Fibroblast of mammary gland (primary cell): ENCODE data around the gene CEBPG.

ENCODE experiments used
- DNase-seq: peaks from one replicate; pipeline ENCODE4 v3.0.0-alpha.2; 2010; ENCODE audit warnings: low read depth
- H3K4me3 ChIP-seq: 2 replicates; pipeline ENCODE4 v1.5.1; 2011; ENCODE audit warnings: low read depth, mild to moderate bottlenecking, low read length, moderate library complexity; ENCODE audit not compliant: control insufficient read depth
- TF ChIP-seq, protein P1 (sequence below): conservative IDR thresholded peaks from 2 replicates; pipeline ENCODE4 v1.5.1; 2011; ENCODE audit warnings: low read depth, low read length, inconsistent platforms; ENCODE audit not compliant: control insufficient read depth, insufficient read depth

CEBPG gene

DNA sequence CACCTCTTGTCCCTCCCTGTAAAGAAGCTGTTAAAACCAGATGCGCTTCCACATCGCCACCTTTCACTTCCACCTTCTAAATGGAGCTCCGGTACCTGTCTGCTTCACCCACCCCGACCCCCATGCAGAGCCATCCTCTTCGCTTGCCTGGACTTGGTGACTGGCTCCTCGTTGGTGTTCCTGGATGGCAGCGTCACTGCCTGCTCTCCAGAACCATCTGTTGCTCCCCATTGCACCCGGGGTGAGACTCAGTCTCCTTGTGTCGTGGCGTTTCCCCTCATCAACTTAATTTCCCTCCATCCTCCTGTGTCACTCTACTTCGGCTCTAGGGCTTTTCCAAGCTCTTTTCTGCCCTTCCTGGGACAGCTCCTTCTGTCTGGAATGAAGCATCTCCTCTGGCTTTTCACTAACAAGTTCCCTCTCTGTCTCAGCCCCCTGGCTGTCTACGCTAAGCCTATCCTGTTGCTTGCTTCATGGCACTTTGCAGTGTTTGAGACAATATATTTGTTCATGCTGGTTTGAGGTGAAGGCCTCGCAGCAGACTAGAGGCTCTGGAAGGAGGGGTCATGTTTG lies 10.3 kb downstream of the CEBPG start:
- DNase-seq = no peak

DNA sequence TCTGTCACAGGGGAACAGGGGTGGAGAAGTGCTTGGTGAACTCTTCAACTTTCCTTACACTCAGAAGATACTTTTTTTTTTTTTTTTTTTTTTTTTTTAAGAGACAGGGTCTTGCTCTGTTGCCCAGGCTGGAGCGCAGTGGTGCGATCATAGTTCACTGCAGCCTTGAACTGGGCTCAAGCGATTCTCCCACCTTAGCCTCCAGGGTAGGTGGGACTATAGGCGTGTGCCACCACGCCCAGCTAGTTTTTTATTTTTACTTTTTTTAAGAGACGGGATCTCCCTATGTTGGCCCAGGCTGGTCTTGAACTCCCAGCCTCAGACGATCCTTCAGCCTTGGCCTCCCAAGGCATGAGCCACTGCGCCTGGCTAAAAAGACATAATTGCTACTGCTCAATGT lies 11.5 kb downstream of the CEBPG start:
- DNase-seq = no peak
- H3K4me3 ChIP-seq = no peak overlapping the region
- TF ChIP-seq, protein P1, sequence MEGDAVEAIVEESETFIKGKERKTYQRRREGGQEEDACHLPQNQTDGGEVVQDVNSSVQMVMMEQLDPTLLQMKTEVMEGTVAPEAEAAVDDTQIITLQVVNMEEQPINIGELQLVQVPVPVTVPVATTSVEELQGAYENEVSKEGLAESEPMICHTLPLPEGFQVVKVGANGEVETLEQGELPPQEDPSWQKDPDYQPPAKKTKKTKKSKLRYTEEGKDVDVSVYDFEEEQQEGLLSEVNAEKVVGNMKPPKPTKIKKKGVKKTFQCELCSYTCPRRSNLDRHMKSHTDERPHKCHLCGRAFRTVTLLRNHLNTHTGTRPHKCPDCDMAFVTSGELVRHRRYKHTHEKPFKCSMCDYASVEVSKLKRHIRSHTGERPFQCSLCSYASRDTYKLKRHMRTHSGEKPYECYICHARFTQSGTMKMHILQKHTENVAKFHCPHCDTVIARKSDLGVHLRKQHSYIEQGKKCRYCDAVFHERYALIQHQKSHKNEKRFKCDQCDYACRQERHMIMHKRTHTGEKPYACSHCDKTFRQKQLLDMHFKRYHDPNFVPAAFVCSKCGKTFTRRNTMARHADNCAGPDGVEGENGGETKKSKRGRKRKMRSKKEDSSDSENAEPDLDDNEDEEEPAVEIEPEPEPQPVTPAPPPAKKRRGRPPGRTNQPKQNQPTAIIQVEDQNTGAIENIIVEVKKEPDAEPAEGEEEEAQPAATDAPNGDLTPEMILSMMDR = no peak

More for the DNA sequence above, 10.3 kb downstream of the CEBPG start:
- TF ChIP-seq, protein P1 = no peak
- no peak overlapping the region for H3K4me3 ChIP-seq

DNA sequence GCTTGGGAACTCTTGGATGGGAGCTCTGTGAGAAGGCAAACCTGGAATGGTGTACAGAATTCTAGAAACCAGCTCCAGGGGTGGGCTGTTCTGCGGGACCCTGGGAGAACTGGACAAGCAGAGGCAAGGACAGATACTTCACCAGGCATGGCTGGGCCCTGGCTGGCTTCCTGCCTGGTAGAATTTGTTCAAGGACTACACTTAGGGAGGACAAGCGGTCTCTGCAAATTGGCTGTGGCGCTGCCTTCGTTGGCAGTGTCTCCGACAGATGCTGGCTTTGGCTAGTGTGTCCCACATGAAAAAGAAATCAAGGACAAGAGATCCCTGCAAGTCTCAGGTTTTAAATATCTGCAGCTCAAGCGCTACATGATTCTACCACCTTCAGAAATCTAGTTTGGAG lies 12.4 kb downstream of the CEBPG start:
- no peak overlapping the region for H3K4me3 ChIP-seq
- no peak for DNase-seq
- TF ChIP-seq, protein P1 = no peak

DNA sequence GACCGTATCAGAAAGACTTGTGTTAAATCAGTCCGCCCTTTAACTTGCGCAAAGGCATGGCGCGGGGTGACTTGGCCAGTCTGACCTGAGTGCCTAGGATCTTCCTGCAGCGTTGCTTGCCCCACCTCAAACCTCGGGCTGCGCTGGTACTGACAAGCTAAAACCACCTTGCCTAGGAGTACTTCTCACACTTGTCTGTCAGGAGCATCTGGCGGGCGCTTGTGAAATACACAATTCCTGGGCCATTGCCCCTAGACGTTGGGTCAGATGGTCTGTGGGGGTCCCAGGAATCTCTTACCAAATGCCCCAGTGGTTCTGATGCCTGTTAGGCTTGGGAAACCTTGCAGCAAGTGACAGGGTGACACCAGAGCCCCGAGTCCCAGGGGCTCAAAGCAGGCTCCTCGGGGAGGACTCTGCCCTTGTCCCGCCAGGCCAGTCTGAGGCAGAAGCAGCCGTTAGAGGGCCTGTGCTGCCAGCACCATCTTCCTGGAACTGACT lies 12.9 kb downstream of the CEBPG start:
- H3K4me3 ChIP-seq = no peak overlapping the region
- no peak for DNase-seq
- TF ChIP-seq, protein P1 = no peak

DNA sequence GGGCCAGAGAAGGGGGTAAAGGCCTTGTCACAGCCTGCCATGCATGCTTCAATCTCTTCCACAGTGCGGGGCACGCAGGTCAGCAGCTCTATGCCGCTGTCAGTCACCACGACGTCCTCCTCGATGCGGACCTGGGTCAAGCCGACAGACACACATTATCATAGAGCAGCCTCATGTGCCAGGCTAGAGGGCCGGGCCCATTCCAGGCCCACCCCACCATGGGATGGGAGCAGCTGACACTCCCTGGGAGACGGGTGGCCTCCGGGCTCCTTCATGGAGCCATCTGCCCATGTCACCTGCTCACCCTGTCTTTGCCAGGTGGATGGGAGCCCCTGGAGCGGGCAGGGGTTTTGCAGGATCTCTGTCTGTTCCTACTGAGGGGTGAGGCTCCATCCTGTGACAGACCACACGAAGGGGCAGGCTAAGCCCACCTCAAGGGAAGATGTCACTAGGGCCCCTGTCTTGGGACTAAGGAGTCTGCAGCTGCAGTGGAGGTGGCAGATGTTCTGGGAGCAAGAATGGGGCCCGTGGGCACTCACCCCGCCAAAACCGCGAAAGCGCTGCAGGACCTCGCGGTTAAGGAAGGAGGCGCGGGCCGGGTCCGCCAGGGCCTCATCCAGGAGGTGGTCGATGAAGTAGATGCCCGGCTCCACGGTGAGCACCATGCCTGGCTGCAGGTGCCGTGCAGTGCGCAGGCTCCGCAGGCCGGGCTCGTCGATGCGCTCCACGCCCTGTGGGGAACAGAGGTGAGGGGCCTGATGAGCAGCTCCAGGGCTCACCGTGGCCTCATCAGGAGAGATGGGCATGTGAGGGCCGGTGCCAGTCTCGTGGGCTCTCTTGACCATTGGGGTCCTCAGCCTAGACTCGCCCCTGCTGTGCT lies 14.1 kb downstream of the CEBPG start:
- no peak for DNase-seq
- TF ChIP-seq, protein P1 = no peak
- H3K4me3 ChIP-seq = no peak overlapping the region

DNA sequence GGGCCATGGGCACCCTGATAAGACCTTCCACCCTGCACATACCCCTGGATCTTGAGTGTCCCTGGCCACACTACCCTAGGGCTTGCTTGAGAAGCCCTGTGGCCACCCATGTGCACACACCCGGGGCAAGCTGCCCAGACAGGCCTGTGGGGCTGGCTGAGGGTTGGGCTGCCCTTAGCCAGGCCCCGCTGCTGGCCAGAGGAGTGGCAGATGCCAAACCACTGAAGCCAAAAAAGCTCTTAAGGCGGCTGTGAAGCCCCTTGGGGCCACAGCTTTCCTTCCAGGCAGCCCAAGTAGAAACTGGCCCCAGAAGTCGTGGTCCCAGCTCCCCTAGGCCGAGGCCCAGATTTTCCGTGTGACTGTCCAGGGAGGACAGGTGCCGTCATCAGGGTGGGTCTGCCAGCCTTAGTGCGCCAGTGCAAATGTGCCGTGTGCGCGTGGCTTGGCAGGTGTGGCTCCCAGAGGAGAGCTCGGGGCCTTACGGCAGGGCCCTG lies 14.8 kb downstream of the CEBPG start:
- DNase-seq = no peak
- no peak overlapping the region for H3K4me3 ChIP-seq
- TF ChIP-seq, protein P1 = no peak
